Transverse colon (tissue), 4 donors: ENCODE measurements around the gene PTBP3.

Experiments used
- POLR2AphosphoS5 ChIP-seq, 3 donors: sonication (generic); formaldehyde crosslinking; IDR thresholded peaks; one replicate each; pipeline ENCODE4 v1.6.1; 2016; ENCODE audit warnings: antibody characterized with exemption in 3 of 3
- TF ChIP-seq, protein P1 (sequence below), 5 experiments: fragments of 200-600 bp in 3 of 5; fragments of 450-650 bp in 2 of 5; sonication (generic) in 3 of 5; IDR thresholded peaks; 1 replicate in 2 of 5; 2 replicates in 3 of 5; pipeline ENCODE4 v1.5.1; 2016 to 2017; ENCODE audit warnings: antibody characterized with exemption in 5 of 5, inconsistent platforms in 3 of 5, mild to moderate bottlenecking in 2 of 5, moderate library complexity in 1 of 5

- TF ChIP-seq, protein P1, sequence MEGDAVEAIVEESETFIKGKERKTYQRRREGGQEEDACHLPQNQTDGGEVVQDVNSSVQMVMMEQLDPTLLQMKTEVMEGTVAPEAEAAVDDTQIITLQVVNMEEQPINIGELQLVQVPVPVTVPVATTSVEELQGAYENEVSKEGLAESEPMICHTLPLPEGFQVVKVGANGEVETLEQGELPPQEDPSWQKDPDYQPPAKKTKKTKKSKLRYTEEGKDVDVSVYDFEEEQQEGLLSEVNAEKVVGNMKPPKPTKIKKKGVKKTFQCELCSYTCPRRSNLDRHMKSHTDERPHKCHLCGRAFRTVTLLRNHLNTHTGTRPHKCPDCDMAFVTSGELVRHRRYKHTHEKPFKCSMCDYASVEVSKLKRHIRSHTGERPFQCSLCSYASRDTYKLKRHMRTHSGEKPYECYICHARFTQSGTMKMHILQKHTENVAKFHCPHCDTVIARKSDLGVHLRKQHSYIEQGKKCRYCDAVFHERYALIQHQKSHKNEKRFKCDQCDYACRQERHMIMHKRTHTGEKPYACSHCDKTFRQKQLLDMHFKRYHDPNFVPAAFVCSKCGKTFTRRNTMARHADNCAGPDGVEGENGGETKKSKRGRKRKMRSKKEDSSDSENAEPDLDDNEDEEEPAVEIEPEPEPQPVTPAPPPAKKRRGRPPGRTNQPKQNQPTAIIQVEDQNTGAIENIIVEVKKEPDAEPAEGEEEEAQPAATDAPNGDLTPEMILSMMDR (IDR thresholded peaks at IDR 0.05) = no peak
- TF ChIP-seq POLR2AphosphoS5 (IDR thresholded peaks at IDR 0.05) = no peak
These were observed 17.8 kb downstream of the PTBP3 start for GRCh38 chr9:112315331-112316257.
